NT2/D1 (cell line): ENCODE measurements around the gene DEF6.

ENCODE experiments used
- DNase-seq: peaks from one replicate; pipeline ENCODE4 v3.0.0-alpha.2; 2011; ENCODE audit warnings: low read depth, low spot score
- H3K27me3 ChIP-seq: 2 replicates; pipeline ENCODE4 v1.6.0; 2011; ENCODE audit warnings: mild to moderate bottlenecking; ENCODE audit not compliant: insufficient read length, insufficient read depth
- H3K36me3 ChIP-seq: 2 replicates; pipeline ENCODE4 v1.6.1; 2011; ENCODE audit warnings: mild to moderate bottlenecking, low read length, mixed read lengths; ENCODE audit not compliant: insufficient read depth, insufficient read length
- H3K4me1 ChIP-seq: 2 replicates; pipeline ENCODE4 v1.5.1; 2011; ENCODE audit not compliant: insufficient read depth, insufficient read length
- H3K4me3 ChIP-seq: 2 replicates; pipeline ENCODE4 v1.5.1; 2011; ENCODE audit warnings: low read depth; ENCODE audit not compliant: insufficient read length
- H3K9ac ChIP-seq: 2 replicates; pipeline ENCODE4 v1.6.0; 2011; ENCODE audit warnings: low read depth; ENCODE audit not compliant: insufficient read length
- H3K9me3 ChIP-seq: 2 replicates; pipeline ENCODE4 v1.5.1; 2011; ENCODE audit warnings: mild to moderate bottlenecking, low read length; ENCODE audit not compliant: insufficient read depth
- SUZ12 ChIP-seq: IDR thresholded peaks from 2 replicates; pipeline ENCODE4 v1.6.1; 2011; ENCODE audit not compliant: insufficient read length, insufficient read depth; ENCODE audit errors: extremely low read depth
- YY1 ChIP-seq: IDR thresholded peaks from 2 replicates; pipeline ENCODE4 v1.6.1; 2011; ENCODE audit not compliant: insufficient read length, insufficient read depth
- ZNF274 ChIP-seq: IDR thresholded peaks from 2 replicates; pipeline ENCODE4 v1.6.1; 2011; ENCODE audit warnings: mild to moderate bottlenecking, low read depth, low read length

The DEF6 gene

DNA sequence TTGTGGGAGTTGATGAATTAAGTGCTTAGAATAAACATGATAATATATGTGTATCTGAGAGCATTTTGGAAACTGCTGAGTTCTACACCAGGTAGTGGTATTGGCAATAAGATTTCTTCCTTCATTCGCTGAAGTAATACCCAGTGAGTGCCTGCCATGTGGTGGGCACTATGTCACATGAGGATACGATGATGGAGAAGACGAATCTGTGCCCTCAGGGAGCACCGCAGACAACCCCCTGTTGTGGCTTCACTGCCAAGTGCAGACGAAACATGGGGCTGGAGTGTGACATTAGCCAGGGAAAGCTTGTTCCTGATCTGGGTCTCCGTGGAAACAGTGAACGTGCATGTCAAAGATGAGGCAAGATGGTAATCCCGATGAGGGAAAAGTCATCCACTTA, 30.2 kb upstream of the DEF6 start:
- no peak for TF ChIP-seq SUZ12
- no peak for TF ChIP-seq YY1
- no peak for TF ChIP-seq ZNF274
- Histone ChIP-seq H3K27me3 (no peaks in the 10 kb centered on the region), H3K4me1 (no peaks in the 10 kb centered on the region), H3K36me3 (no peaks in the 10 kb centered on the region), H3K9me3 (no peaks in the 10 kb centered on the region), H3K9ac (no peak overlapping the region), H3K4me3 (no peak overlapping the region)
- no peak for DNase-seq

DNA sequence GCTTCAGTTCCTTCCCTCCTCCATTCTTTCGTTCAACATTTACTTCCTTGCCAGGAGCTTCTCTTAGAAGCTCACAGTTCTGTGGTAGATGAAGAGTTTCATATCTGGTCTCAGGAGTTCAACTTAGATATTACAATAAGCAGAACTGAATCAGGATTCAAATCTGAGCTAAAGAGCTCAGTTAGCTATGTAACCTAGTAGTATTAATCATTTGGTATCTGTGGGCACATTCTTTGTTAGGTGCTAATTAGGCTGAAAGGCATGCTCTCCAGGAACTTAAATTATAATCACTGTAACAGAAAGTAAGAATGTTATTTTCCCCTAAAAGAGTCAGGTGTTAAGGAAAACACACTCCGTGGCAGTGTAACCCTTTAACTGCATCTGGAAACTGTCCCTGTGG, 29.7 kb upstream of the DEF6 start:
- Histone ChIP-seq H3K4me3 (no peak overlapping the region), H3K36me3 (no peaks in the 10 kb centered on the region), H3K9me3 (no peaks in the 10 kb centered on the region), H3K27me3 (no peaks in the 10 kb centered on the region), H3K9ac (no peak overlapping the region), H3K4me1 (no peaks in the 10 kb centered on the region)
- DNase-seq, result no peak
- TF ChIP-seq ZNF274 (no peak), SUZ12 (no peak), YY1 (no peak)

DNA sequence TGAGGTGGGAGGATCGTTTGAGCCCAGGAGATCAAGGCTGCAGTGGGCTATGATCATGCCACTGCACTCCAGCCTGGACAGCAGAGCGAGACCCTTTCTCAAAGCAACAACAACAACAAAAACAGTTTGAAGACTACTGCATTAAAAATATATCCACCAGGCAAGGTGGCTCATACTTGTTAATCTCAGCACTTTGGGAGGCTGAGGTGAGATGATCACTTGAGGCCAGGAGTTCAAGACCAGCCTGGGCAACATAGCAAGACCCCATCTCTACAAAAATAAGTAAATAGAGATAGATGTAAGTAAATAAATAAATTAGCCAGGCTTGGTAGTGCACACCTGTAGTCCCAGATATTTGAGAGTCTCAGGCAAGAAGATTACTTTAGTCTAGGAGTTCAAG, 25.6 kb upstream of the DEF6 start:
- H3K9ac ChIP-seq, result no peak overlapping the region
- DNase-seq, result no peak
- H3K27me3 ChIP-seq, result no peaks in the 10 kb centered on the region
- no peak overlapping the region for H3K4me3 ChIP-seq
- no peaks in the 10 kb centered on the region for H3K36me3 ChIP-seq
- no peak for TF ChIP-seq SUZ12
- TF ChIP-seq YY1, result no peak
- TF ChIP-seq ZNF274, result no peak
- H3K4me1 ChIP-seq, result peaks cover 3% of the 10 kb centered on the region
- no peaks in the 10 kb centered on the region for H3K9me3 ChIP-seq

DNA sequence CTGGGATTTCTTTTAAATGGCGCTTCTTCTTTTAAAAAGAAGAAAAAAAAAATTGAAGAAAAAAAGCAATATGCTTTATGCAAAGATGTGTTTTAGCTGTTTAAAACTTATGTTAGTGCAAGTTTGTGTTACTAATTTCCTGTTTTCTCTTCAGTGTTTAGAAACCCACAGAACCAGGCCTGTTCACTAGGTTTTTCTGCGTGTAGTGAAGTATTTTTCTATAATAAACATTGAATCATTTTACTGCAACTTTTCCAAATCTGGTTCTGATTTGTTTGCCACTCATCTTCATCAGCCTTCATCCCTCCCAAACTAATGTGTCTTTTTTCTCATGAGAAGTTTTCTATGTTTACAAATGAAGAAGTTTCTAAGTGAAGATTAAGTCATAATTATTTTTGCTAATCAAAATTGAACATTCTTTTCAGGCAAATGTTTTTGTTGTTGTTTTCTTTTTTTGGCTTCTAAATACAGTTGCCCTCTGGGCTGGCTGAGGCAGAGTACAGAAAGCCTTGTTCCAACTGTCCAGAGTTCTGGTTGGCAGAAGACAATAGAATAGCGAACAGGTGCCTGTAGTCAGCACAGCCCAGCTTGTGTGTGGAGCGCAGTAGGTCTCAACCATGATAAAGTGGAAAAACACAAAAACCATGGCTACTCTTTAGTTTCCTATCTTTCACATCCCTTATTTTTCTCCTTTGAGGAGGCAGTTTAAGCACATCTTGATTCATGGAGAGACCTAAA, 23.6 kb upstream of the DEF6 start:
- Histone ChIP-seq H3K36me3 (no peaks in the 10 kb centered on the region), H3K4me3 (no peak overlapping the region), H3K4me1 (peaks cover 3% of the 10 kb centered on the region), H3K9me3 (no peaks in the 10 kb centered on the region), H3K9ac (no peak overlapping the region), H3K27me3 (no peaks in the 10 kb centered on the region)
- no peak for DNase-seq
- TF ChIP-seq YY1 (no peak), ZNF274 (no peak), SUZ12 (no peak)

DNA sequence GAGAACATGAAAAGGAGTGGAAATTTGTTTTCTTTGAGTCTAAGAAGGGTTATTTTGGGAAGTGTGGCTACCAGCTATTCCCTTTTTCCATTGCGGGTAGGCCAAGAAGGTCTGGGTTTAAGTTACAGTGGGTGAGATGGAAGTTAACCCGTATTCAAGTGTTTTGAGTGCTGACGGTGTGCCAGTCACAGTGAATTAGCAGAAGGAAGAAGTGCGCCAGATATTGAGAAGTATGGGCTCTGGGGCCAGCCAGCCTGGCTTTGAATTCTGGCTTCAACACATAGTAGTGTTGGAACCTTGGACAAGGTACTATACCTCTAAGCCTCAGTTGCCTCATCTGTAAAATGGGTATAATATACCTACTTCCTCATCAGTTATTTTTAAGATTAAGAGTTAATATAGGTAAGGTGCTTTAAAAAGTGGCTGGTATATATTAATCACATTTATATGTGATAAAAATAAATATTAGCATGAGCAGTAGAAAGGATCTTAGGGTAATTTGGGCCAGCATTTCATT, 21.8 kb upstream of the DEF6 start:
- no peak for DNase-seq
- Histone ChIP-seq H3K27me3 (no peaks in the 10 kb centered on the region), H3K36me3 (no peaks in the 10 kb centered on the region), H3K4me1 (peaks cover 3% of the 10 kb centered on the region), H3K9ac (no peak overlapping the region), H3K9me3 (no peaks in the 10 kb centered on the region), H3K4me3 (no peak overlapping the region)
- TF ChIP-seq YY1, result no peak

DNA sequence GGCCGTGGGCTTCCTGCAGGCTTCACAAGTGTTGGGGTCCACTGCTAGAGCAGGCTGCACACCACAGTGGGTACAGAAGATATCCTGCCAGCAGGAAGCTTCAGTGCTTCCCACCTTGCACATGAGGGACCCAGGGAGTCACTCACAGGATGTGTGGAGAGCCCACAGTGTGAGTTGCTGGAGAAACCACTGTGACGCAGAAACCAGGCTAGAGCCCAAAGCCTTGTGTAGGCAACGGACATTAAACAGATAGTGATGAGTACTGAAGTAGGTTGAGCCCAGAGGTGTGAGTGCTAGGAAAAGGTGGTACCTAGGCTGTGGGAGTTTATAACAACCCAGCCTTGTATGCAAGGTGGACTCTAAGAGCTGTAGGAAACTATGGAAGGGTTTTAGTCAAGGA, 18.9 kb upstream of the DEF6 start:
- no peak overlapping the region for H3K9ac ChIP-seq
- DNase-seq, result no peak
- no peak for TF ChIP-seq SUZ12
- no peak for TF ChIP-seq ZNF274
- TF ChIP-seq YY1, result no peak
- H3K36me3 ChIP-seq, result peaks cover 11% of the 10 kb centered on the region
- H3K4me1 ChIP-seq, result peaks cover 3% of the 10 kb centered on the region
- no peaks in the 10 kb centered on the region for H3K9me3 ChIP-seq
- no peaks in the 10 kb centered on the region for H3K27me3 ChIP-seq
- H3K4me3 ChIP-seq, result no peak overlapping the region

DNA sequence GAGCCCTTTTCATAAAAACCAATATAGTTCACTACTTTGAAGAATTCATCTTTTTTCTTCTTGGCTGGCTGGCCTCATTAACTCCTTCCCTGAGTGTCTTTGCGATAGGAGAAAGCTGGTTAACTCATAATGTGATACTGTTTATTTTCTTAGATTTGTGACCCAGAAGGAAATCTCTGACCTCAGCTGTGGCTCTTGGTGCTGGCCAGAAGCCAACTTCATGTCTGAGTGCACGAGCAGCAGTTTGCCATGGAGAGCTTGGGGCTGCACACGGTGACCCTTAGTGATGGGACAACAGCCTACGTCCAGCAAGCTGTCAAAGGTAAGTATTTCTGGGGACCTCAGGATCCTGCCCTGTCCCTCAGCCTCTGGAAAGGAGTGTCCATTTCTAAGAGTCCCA, 16.7 kb upstream of the DEF6 start:
- H3K4me3 ChIP-seq, result no peak overlapping the region
- H3K36me3 ChIP-seq, result peaks cover 11% of the 10 kb centered on the region
- TF ChIP-seq SUZ12, result no peak
- no peak for TF ChIP-seq YY1
- TF ChIP-seq ZNF274, result no peak
- no peaks in the 10 kb centered on the region for H3K27me3 ChIP-seq
- H3K9me3 ChIP-seq, result no peaks in the 10 kb centered on the region
- peaks cover 3% of the 10 kb centered on the region for H3K4me1 ChIP-seq
- no peak for DNase-seq
- H3K9ac ChIP-seq, result no peak overlapping the region
